Parathyroid adenoma (tissue), 2 donors: ENCODE measurements around the gene TANC1.

ENCODE experiments used
- H2AFZ ChIP-seq: fragments of 300-600 bp; sonication (generic); one replicate; pipeline ENCODE4 v1.7.0; 2017; ENCODE audit warnings: antibody characterized with exemption, mild to moderate bottlenecking
- H3K27ac ChIP-seq: fragments of 300-600 bp; sonication (generic); one replicate; pipeline ENCODE4 v1.7.0; 2017
- H3K27me3 ChIP-seq: fragments of 300-600 bp; sonication (generic); one replicate; pipeline ENCODE4 v1.7.0; 2017; ENCODE audit warnings: low read length; ENCODE audit not compliant: control insufficient read depth, insufficient read depth
- H3K36me3 ChIP-seq: fragments of 300-600 bp; sonication (generic); one replicate; pipeline ENCODE4 v1.7.0; 2017; ENCODE audit warnings: low read length; ENCODE audit not compliant: control insufficient read depth, insufficient read depth
- H3K4me1 ChIP-seq: fragments of 300-600 bp; sonication (generic); one replicate; pipeline ENCODE4 v1.7.0; 2017; ENCODE audit warnings: control low read depth
- H3K4me2 ChIP-seq: fragments of 300-600 bp; sonication (generic); one replicate; pipeline ENCODE4 v1.7.0; 2017; ENCODE audit warnings: low read length
- H3K4me3 ChIP-seq: fragments of 300-600 bp; sonication (generic); one replicate; pipeline ENCODE4 v1.7.0; 2017; ENCODE audit warnings: low read depth, low read length
- H3K79me2 ChIP-seq: fragments of 300-600 bp; sonication (generic); one replicate; pipeline ENCODE4 v1.7.0; 2017; ENCODE audit warnings: control low read depth
- H3K9ac ChIP-seq: fragments of 300-600 bp; sonication (generic); one replicate; pipeline ENCODE4 v1.7.0; 2017; ENCODE audit warnings: mild to moderate bottlenecking
- H3K9me3 ChIP-seq: fragments of 300-600 bp; sonication (generic); one replicate; pipeline ENCODE4 v1.7.0; 2017; ENCODE audit warnings: low read length; ENCODE audit not compliant: control insufficient read depth
- TF ChIP-seq, protein P1 (sequence below): fragments of 300-600 bp; sonication (generic); IDR thresholded peaks from one replicate; pipeline ENCODE4 v1.7.0; 2017; ENCODE audit warnings: antibody characterized with exemption, mild to moderate bottlenecking
- donor health status: primary hyperparathyroidism.

TANC1 gene

GRCh38 chr2:159134979-159135378 lies 166.5 kb downstream of the TANC1 start:
- Histone ChIP-seq H3K9me3 (no peaks in the 10 kb centered on the region), H2AFZ (no peak overlapping the region), H3K4me1 (no peaks in the 10 kb centered on the region), H3K27me3 (no peaks in the 10 kb centered on the region), H3K79me2 (peaks cover 6% of the 10 kb centered on the region), H3K27ac (no peak overlapping the region), H3K9ac (no peak overlapping the region), H3K4me3 (no peak overlapping the region), H3K36me3 (no peaks in the 10 kb centered on the region), H3K4me2 (no peak overlapping the region)
- TF ChIP-seq, protein P1, sequence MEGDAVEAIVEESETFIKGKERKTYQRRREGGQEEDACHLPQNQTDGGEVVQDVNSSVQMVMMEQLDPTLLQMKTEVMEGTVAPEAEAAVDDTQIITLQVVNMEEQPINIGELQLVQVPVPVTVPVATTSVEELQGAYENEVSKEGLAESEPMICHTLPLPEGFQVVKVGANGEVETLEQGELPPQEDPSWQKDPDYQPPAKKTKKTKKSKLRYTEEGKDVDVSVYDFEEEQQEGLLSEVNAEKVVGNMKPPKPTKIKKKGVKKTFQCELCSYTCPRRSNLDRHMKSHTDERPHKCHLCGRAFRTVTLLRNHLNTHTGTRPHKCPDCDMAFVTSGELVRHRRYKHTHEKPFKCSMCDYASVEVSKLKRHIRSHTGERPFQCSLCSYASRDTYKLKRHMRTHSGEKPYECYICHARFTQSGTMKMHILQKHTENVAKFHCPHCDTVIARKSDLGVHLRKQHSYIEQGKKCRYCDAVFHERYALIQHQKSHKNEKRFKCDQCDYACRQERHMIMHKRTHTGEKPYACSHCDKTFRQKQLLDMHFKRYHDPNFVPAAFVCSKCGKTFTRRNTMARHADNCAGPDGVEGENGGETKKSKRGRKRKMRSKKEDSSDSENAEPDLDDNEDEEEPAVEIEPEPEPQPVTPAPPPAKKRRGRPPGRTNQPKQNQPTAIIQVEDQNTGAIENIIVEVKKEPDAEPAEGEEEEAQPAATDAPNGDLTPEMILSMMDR: no peak

DNA sequence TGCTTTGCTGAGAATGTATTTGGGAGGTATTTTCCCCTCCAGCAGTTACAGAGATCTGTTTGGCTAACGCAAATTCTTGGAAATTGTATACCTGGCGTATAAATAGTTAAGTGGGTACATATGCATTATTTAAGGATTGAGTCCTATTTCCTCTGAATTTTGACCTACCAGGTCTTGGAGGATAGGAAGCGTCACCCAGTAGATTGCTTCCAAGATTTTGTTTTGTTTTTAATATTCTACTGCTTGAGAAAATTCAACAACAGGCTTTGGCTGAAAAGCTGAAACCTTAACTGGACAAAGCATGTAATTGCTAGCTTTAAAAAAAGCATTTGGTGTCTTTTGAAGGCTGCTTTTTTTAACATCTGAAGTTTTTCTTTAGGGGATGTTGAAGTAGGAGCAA lies 168.0 kb downstream of the TANC1 start:
- no peak overlapping the region for H3K9ac ChIP-seq
- TF ChIP-seq, protein P1: no peak
- H3K27ac ChIP-seq: no peak overlapping the region
- H3K4me3 ChIP-seq: no peak overlapping the region
- H2AFZ ChIP-seq: no peak overlapping the region
- H3K36me3 ChIP-seq: no peaks in the 10 kb centered on the region
- H3K27me3 ChIP-seq: no peaks in the 10 kb centered on the region
- no peak overlapping the region for H3K4me2 ChIP-seq
- H3K79me2 ChIP-seq: peaks cover 6% of the 10 kb centered on the region
- no peaks in the 10 kb centered on the region for H3K4me1 ChIP-seq
- no peaks in the 10 kb centered on the region for H3K9me3 ChIP-seq

DNA sequence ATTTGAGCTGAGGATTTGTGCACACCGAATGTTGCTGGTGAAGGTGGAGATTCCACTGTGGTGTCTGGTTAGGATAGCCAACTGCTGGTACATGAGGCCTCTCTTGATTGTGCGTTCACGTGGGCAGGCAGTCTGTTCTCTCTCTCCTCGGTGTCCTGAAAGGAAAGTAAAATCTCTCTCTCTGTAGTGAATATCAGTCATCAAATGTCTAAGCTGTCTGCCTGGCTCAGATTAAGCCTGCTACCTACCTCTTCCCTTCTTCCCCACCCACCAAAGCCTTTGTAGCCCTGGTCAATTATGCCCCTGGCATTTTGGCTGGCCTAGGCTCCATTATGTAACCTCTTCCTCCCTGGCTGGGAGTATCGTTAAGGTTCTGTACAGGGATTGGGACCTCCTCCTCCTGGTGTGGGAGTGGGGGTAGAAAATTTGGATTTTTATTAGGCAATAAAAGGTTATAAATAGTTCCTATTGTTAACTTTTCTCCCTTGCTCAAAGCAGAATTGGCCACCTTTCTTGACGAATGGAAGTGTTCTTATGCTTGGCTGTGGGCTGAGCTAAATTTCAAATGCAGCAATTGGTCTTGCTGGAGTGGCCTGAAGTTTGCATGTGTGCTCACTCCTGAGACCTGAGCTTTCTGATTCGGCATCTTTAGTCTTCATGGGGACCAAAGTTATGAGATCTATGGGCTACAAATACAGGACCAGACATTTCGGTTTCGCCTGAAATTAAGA lies 169.2 kb downstream of the TANC1 start:
- no peak overlapping the region for H2AFZ ChIP-seq
- H3K79me2 ChIP-seq: peaks cover 3% of the 10 kb centered on the region
- TF ChIP-seq, protein P1: no peak
- no peak overlapping the region for H3K4me3 ChIP-seq
- H3K9ac ChIP-seq: no peak overlapping the region
- H3K27ac ChIP-seq: no peak overlapping the region
- no peaks in the 10 kb centered on the region for H3K9me3 ChIP-seq
- no peaks in the 10 kb centered on the region for H3K36me3 ChIP-seq
- no peaks in the 10 kb centered on the region for H3K4me1 ChIP-seq
- no peaks in the 10 kb centered on the region for H3K27me3 ChIP-seq
- no peak overlapping the region for H3K4me2 ChIP-seq

DNA sequence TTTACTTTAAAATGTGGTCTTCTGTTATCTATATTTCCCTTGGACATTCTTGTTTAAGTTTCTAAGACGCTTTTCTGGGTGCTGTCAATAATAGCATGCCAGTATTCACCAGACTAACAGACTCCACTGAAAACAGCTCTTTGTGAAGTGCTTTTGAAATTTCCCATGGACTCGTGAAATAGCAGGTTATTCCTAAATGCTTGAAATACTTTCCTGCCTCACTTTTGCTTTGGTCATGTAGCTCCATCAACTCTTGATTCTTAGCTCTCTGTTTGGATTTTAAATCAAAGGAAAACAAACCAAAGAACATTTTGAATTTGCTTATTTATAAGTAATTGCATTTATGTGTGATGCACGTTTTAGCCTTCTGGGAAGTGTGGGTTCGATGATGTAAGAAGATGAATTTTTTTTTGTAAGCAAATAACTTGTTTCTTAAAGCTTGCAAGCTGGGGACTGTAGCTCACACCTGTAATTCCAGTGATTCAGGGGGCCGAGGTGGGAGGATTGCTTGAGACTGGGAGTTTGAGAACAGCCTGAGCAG lies 170.3 kb downstream of the TANC1 start:
- Histone ChIP-seq H2AFZ (no peak overlapping the region), H3K9me3 (no peaks in the 10 kb centered on the region), H3K79me2 (no peaks in the 10 kb centered on the region), H3K4me1 (no peaks in the 10 kb centered on the region), H3K4me3 (no peak overlapping the region), H3K27ac (no peak overlapping the region), H3K27me3 (no peaks in the 10 kb centered on the region), H3K9ac (no peak overlapping the region), H3K36me3 (no peaks in the 10 kb centered on the region), H3K4me2 (no peak overlapping the region)
- TF ChIP-seq, protein P1: no peak
